Astrocyte of the spinal cord (primary cell): ENCODE measurements around the gene SERPINI2.

Source experiments
- DNase-seq: peaks from one replicate; pipeline ENCODE4 v3.0.0; 2011; ENCODE audit warnings: low read depth, low spot score
- H3K4me3 ChIP-seq: 2 replicates; pipeline ENCODE4 v1.5.1; 2011; ENCODE audit warnings: low read depth, mild to moderate bottlenecking, low read length, moderate library complexity
- in situ Hi-C: cut with HindIII; loops from 2 replicates; pipeline ENCODE4 v1.10.0; 2017; ENCODE audit warnings: low sequenced_read_pairs
- TF ChIP-seq, protein P1 (sequence below): IDR thresholded peaks from 2 replicates; pipeline ENCODE4 v1.5.1; 2012; ENCODE audit warnings: low read depth, mild to moderate bottlenecking, low read length, inconsistent platforms

SERPINI2 gene

DNA sequence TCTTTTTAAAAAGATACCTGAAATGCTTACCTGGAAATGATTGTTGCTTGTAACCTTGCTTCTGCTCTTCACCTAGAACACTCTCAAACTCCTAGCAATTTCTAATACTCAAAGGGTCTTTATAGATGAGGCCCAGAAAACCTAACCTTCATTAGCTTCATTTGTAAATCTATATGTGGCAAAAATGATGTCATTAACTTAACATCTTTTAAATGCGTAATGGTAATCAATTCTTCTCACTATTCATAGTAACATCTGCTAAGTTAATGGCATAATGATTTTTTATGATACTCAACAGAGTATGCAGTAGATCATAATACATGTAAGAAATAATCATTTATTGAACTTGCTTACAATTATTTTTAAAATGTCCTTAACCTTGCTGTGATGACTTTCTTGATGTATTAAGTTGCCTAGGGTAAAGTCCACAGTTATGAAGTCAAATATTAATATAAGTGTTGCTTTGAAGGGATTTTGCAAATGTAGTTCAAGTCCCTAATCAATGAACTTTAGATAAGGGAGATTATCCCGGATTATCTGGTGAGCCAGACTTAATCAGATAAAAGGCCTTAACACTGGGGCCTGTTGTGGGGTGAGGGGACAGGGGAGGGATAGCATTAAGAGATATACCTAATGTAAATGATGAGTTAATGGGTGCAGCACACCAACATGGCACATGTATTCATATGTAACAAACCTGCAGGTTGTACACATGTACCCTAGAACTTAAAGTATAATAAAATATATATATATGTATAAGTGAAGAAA lies 10.1 kb upstream of the SERPINI2 start:
- in situ Hi-C loops, result no loop called here
- TF ChIP-seq, protein P1, sequence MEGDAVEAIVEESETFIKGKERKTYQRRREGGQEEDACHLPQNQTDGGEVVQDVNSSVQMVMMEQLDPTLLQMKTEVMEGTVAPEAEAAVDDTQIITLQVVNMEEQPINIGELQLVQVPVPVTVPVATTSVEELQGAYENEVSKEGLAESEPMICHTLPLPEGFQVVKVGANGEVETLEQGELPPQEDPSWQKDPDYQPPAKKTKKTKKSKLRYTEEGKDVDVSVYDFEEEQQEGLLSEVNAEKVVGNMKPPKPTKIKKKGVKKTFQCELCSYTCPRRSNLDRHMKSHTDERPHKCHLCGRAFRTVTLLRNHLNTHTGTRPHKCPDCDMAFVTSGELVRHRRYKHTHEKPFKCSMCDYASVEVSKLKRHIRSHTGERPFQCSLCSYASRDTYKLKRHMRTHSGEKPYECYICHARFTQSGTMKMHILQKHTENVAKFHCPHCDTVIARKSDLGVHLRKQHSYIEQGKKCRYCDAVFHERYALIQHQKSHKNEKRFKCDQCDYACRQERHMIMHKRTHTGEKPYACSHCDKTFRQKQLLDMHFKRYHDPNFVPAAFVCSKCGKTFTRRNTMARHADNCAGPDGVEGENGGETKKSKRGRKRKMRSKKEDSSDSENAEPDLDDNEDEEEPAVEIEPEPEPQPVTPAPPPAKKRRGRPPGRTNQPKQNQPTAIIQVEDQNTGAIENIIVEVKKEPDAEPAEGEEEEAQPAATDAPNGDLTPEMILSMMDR, result no peak
- no peak for DNase-seq
- H3K4me3 ChIP-seq, result no peak overlapping the region

- in situ Hi-C loops, result no loop called here
- H3K4me3 ChIP-seq, result no peak overlapping the region
- TF ChIP-seq, protein P1, result no peak
- DNase-seq, result no peak
Observed at GRCh38 chr3:167481164-167481563, 7.3 kb upstream of the SERPINI2 start.

DNA sequence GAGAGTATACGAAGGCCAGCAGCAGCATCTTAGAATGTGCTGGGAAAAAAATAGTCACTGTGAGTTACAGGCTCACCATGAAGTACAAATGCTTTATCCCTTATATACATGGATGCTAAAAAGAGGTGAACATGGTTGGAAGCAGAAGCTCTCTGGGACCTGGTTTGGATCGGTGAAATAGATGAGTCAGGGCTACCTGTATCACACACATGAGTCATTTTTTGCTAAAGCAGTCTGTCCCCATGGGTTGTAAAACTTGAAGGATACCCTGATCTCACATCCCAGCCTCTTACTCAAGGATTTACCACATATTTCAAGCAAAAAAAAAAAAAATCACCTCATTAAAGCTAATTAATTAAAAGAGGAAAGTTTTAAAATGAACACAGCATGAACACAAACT lies 6.9 kb upstream of the SERPINI2 start:
- TF ChIP-seq, protein P1, result no peak
- no peak for DNase-seq
- no peak overlapping the region for H3K4me3 ChIP-seq
- in situ Hi-C loops, result no loop called here

- TF ChIP-seq, protein P1, result no peak
- in situ Hi-C loops, result no loop called here
- no peak overlapping the region for H3K4me3 ChIP-seq
- DNase-seq, result no peak
Observed at GRCh38 chr3:167469381-167469780, 4.5 kb downstream of the SERPINI2 start.

DNA sequence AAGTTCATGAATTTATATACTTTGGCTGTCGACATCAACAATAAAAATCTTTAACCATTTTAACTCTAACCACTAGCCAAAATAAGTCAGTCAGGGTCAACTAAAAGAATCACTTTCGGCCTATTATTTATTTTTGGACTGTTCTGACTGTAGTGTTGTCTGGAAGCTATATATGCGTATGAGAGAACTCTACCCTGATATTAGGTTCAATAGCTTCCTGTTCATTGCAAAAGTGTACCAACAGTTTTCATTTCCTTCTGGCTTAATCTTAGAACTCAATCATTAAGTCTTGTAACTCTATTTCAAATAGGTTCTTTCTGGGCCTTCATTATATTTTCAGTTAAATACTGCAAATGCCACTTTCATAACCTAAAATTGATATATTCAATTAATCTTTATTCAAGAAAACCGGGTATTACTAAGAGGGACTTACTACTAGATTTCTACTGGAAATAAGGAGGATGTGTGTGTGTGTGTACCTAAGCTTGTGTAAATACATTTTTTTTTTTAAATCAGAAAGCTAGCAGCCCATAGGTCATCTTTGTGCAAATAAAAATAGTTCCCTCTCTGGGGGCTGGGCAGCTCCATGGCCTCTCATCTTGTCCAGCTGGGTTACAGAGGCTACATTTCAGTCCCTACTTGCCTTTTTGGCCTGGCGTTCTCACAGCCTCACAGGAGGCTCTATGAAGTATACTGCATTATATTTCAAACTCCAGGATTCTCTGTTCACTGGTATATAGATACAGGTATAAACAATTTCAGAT lies 5.8 kb downstream of the SERPINI2 start:
- TF ChIP-seq, protein P1, result no peak
- DNase-seq, result no peak
- in situ Hi-C loops, result no loop called here
- no peak overlapping the region for H3K4me3 ChIP-seq

- H3K4me3 ChIP-seq, result no peak overlapping the region
- TF ChIP-seq, protein P1, result no peak
- in situ Hi-C loops, result no loop called here
- no peak for DNase-seq
Observed at GRCh38 chr3:167466966-167467365, 6.9 kb downstream of the SERPINI2 start.
